ENCODE measurements around the gene FN1. TPM values are rescaled to one million over a fixed set of nuclear protein-coding genes. Genes with fewer than 3 reads are reported as not detected.

FN1 gene
- total and polyA plus RNA-seq, 2 of the 8 experiments (the other 6 are each of a cell fraction or from before 2014, with no cell fraction given), result 42.9 to 109 TPM

GRCh38 chr2:215371915-215372897, 63.7 kb downstream of the FN1 start:
- H3K56ac ChIP-seq (replicated peaks; ENCODE audit: insufficient read length, low read depth, low read length), result no peak overlapping the region
- H2BK15ac ChIP-seq (ENCODE audit: low read length), result no peak overlapping the region
- H3K4me3 ChIP-seq (ENCODE audit: extremely low read depth in 1 of 4, insufficient read depth in 2 of 4, low read depth in 3 of 4, low read length in 4 of 4), result no peak overlapping the region
- no peaks in the 10 kb centered on the region for H3K79me1 ChIP-seq (ENCODE audit: low read depth, low read length)
- no peaks in the 10 kb centered on the region for H3K4me1 ChIP-seq (replicated peaks in 1 of 4; ENCODE audit: control insufficient read depth in 3 of 4, insufficient read depth in 4 of 4, low read length in 3 of 4)
- no peaks in the 10 kb centered on the region for H3K9me3 ChIP-seq (ENCODE audit: insufficient read depth in 2 of 2, low read depth in 1 of 2, low read length in 1 of 2)
- ChIA-PET POLR2A (ENCODE audit: partially characterized antibody) (interaction anchor here (0.8 to 1.3 kb wide), 5 partner anchors 13 to 63 kb away, joined by 3 to 5 read pairs (median 4); no protein-coding TSS in a partner anchor), CTCF (ENCODE audit: partially characterized antibody) (no interaction called here)
- 93% methylated on average over 14 of the region's 14 CpGs; no CpG with 5 or more reads in 1 of the 2 experiments for WGBS, 2 experiments (ENCODE audit: extremely low coverage in 1 of 2, insufficient coverage in 1 of 2, insufficient read length in 1 of 2, insufficient replicate concordance in 2 of 2, low coverage in 1 of 2, low lambda C conversion rate in 2 of 2, missing lambda C conversion rate in 1 of 2)
- no peak overlapping the region for H3K18ac ChIP-seq (ENCODE audit: extremely low read depth, low read length)
- no peak overlapping the region; the same call in 1 of the 2 replicates for H4K8ac ChIP-seq (ENCODE audit: extremely low read depth, insufficient read depth, low read length)
- H3K36me3 ChIP-seq (ENCODE audit: control insufficient read depth in 2 of 4, insufficient read depth in 4 of 4, low read length in 3 of 4), result peaks cover 2 to 41% (median 20%) of the 10 kb centered on the region in 4 experiments; a peak in 5 of 8 replicates
- H2AK5ac ChIP-seq (ENCODE audit: low read depth, low read length), result no peak overlapping the region
- H4K5ac ChIP-seq (ENCODE audit: insufficient read length, low read depth, low read length), result no peak overlapping the region
- H4K20me1 ChIP-seq (replicated peaks in 1 of 2; ENCODE audit: control insufficient read depth in 1 of 2, insufficient read depth in 2 of 2, low read length in 2 of 2), result no peaks in the 10 kb centered on the region
- no peaks in the 10 kb centered on the region for H3K79me2 ChIP-seq (ENCODE audit: control insufficient read depth in 1 of 2, insufficient read depth in 2 of 2, low read length in 2 of 2)
- no peak overlapping the region for H2BK20ac ChIP-seq (ENCODE audit: low read length)
- H3K27me3 ChIP-seq (replicated peaks in 1 of 4; ENCODE audit: control insufficient read depth in 3 of 4, extremely low read depth in 1 of 4, insufficient read depth in 3 of 4, low read length in 3 of 4), result no peaks in the 10 kb centered on the region
- FAIRE-seq (no peak), DNase-seq (ENCODE audit: low read depth in 1 of 2, low spot score in 2 of 2) (no peak)
- H3K23ac ChIP-seq (ENCODE audit: insufficient read length), result no peak overlapping the region
- H2BK12ac ChIP-seq (ENCODE audit: low read depth, low read length), result no peak overlapping the region
- no peak overlapping the region for H2BK120ac ChIP-seq (replicated peaks; ENCODE audit: low read depth, low read length)
- H3K27ac ChIP-seq (ENCODE audit: low read depth, low read length), result no peak overlapping the region
- H3K9ac ChIP-seq (replicated peaks in 1 of 4; ENCODE audit: extremely low read depth in 1 of 4, low read depth in 3 of 4, low read length in 3 of 4), result no peak overlapping the region
- no peak overlapping the region for H3K14ac ChIP-seq (ENCODE audit: insufficient read length)
- H3K4ac ChIP-seq (replicated peaks; ENCODE audit: insufficient read length, low read depth, low read length), result no peak overlapping the region
- H2AFZ ChIP-seq (ENCODE audit: low read length), result no peak overlapping the region
- H4K91ac ChIP-seq (replicated peaks; ENCODE audit: insufficient read length, low read length), result no peak overlapping the region
- H2BK5ac ChIP-seq (ENCODE audit: low read depth, low read length), result no peak overlapping the region
- H3K23me2 ChIP-seq (ENCODE audit: low read depth, low read length), result no peaks in the 10 kb centered on the region
- no peak overlapping the region for H3K4me2 ChIP-seq (ENCODE audit: insufficient read depth in 1 of 2, low read depth in 2 of 2, low read length in 2 of 2)
- TF ChIP-seq SIX5 (IDR thresholded peaks at IDR 0.05; ENCODE audit: low read depth, low read length), result no peak
- TF ChIP-seq TAF1 (IDR thresholded peaks at IDR 0.05; ENCODE audit: low read depth, low read length), result no peak
- no peak for TF ChIP-seq POLR2A (IDR thresholded peaks at IDR 0.05; ENCODE audit: control extremely low read depth in 1 of 2, low read depth in 2 of 2, low read length in 2 of 2)
- TF ChIP-seq SRF (IDR thresholded peaks at IDR 0.05; ENCODE audit: low read depth, low read length), result no peak
- TF ChIP-seq SAP30 (IDR thresholded peaks at IDR 0.05; ENCODE audit: insufficient read depth, insufficient replicate concordance, low read length), result no peak
- TF ChIP-seq YY1 (IDR thresholded peaks at IDR 0.05; ENCODE audit: low read depth, low read length), result no peak
- no peak for TF ChIP-seq JUN (IDR thresholded peaks at IDR 0.05; ENCODE audit: low read depth, low read length)
- TF ChIP-seq TEAD4 (IDR thresholded peaks at IDR 0.05; ENCODE audit: low read depth, low read length), result no peak
- no peak for TF ChIP-seq SIN3A (conservative IDR thresholded peaks at IDR 0.05 in 1 of 2, IDR thresholded peaks at IDR 0.05 in 1 of 2; ENCODE audit: low read depth in 1 of 2, low read length in 2 of 2)
- TF ChIP-seq E2F6 (IDR thresholded peaks at IDR 0.05), result no peak
- no peak for TF ChIP-seq TAF7 (optimal IDR thresholded peaks at IDR 0.05; ENCODE audit: borderline replicate concordance, low read depth, low read length)
- TF ChIP-seq BACH1 (IDR thresholded peaks at IDR 0.05; ENCODE audit: low read length), result no peak
